Brain microvascular endothelial cell (primary cell): ENCODE data around the gene THOC2.
"Not testable (repeated sequence)": the region's sequence is repeated elsewhere in the genome, so short reads cannot be mapped to it uniquely, and the experiment has no call there.

Source experiments
- DNase-seq: peaks from one replicate; pipeline ENCODE4 v3.0.0-alpha.2; 2020
- H3K27ac ChIP-seq: fragments of 250-450 bp; sonication (Bioruptor Pico); 2 replicates; pipeline ENCODE4 v1.5.1; 2020; ENCODE audit warnings: mild to moderate bottlenecking, moderate library complexity
- H3K27me3 ChIP-seq: fragments of 250-450 bp; sonication (Bioruptor Pico); replicated peaks from 2 replicates; pipeline ENCODE4 v1.5.1; 2020; ENCODE audit warnings: mild to moderate bottlenecking
- H3K36me3 ChIP-seq: fragments of 250-450 bp; sonication (Bioruptor Pico); replicated peaks from 2 replicates; pipeline ENCODE4 v1.5.1; 2020; ENCODE audit warnings: mild to moderate bottlenecking
- H3K4me3 ChIP-seq: 2 replicates; pipeline ENCODE4 v1.5.1; 2011; ENCODE audit warnings: low read depth, mild to moderate bottlenecking, control low read depth, low read length, moderate library complexity
- in situ Hi-C: cut with HindIII; loops from 2 replicates; pipeline ENCODE4 v1.10.0; 2017; ENCODE audit warnings: low sequenced_read_pairs, low pct_ligation_motif_present
- TF ChIP-seq, protein P1 (sequence below): IDR thresholded peaks from 2 replicates; pipeline ENCODE4 v1.5.1; 2011; ENCODE audit warnings: low read depth, mild to moderate bottlenecking, moderate library complexity, low read length, control low read depth, inconsistent platforms; ENCODE audit errors: missing control alignments

THOC2 gene

DNA sequence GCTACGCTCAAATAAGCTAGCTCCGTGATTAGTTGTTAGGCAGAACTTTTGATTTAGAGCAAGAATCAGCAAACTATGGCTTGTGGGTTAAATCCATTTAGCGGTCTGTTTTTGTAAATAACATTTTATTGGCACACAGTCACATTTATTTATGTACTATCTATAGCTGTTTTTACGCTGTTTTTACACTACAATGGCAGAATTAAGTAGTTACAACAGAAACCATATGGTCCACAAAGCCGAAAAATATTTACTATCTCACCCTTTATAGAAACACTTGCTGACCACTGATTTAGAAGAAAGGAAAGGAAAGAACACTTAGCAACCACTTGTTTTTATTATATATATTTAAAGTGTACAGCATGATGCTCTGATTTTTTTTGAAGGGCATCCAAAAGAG lies 41.1 kb downstream of the THOC2 start:
- DNase-seq = no peak
- no peaks in the 10 kb centered on the region for H3K36me3 ChIP-seq
- no peak overlapping the region for H3K4me3 ChIP-seq
- no peaks in the 10 kb centered on the region for H3K27me3 ChIP-seq
- in situ Hi-C loops = no loop called here
- H3K27ac ChIP-seq = no peak overlapping the region
- TF ChIP-seq, protein P1, sequence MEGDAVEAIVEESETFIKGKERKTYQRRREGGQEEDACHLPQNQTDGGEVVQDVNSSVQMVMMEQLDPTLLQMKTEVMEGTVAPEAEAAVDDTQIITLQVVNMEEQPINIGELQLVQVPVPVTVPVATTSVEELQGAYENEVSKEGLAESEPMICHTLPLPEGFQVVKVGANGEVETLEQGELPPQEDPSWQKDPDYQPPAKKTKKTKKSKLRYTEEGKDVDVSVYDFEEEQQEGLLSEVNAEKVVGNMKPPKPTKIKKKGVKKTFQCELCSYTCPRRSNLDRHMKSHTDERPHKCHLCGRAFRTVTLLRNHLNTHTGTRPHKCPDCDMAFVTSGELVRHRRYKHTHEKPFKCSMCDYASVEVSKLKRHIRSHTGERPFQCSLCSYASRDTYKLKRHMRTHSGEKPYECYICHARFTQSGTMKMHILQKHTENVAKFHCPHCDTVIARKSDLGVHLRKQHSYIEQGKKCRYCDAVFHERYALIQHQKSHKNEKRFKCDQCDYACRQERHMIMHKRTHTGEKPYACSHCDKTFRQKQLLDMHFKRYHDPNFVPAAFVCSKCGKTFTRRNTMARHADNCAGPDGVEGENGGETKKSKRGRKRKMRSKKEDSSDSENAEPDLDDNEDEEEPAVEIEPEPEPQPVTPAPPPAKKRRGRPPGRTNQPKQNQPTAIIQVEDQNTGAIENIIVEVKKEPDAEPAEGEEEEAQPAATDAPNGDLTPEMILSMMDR = no peak

DNA sequence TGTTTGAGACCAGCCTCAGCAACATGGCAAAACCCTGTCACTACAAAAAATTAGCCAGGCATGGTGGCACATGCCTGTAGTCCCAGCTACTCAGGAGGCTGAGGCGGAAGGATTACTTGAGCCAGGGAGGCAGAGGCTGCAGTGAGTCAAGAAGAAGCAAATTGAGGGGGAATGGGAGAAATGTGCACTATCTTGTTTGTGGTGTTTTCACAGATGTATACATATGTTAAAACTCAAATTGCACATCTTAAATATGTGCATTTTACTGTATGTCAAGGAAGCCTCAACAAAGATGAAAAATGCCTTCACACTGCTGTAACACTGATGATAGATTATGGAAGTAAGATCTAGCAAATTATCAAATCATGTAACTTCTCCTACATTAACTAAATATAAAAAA lies 44.3 kb downstream of the THOC2 start:
- in situ Hi-C loops = no loop called here
- no peaks in the 10 kb centered on the region for H3K36me3 ChIP-seq

DNA sequence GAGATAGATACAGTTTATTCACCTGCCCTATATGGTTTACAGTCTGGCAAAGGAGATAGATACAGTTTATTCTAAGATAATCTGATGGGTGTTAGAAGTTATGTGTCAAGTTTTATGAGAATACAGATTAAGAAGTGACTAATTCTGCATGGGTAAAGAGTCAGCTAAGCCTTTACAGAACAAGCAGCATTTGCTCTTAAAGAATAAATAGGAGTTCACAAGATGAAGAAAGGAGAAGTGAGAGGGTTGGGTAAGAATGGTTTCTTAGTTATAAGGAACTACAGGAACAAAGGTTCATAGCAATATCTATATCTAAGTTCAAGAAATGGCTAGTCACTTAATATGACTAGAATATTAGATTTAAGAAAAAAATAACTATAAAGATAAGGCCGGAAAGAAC lies 47.6 kb downstream of the THOC2 start:
- Histone ChIP-seq H3K4me3 (no peak overlapping the region), H3K27ac (no peak overlapping the region), H3K27me3 (no peaks in the 10 kb centered on the region), H3K36me3 (no peaks in the 10 kb centered on the region)
- in situ Hi-C loops = no loop called here
- DNase-seq = no peak
- TF ChIP-seq, protein P1 = no peak

More for the DNA sequence above, 44.3 kb downstream of the THOC2 start:
- H3K4me3 ChIP-seq = no peak overlapping the region
- no peak overlapping the region for H3K27ac ChIP-seq
- DNase-seq = no peak
- no peaks in the 10 kb centered on the region for H3K27me3 ChIP-seq
- TF ChIP-seq, protein P1 = no peak

GRCh38 chrX:123682186-123682585 lies 50.7 kb downstream of the THOC2 start:
- H3K27me3 ChIP-seq = no peaks in the 10 kb centered on the region
- DNase-seq = no peak
- H3K4me3 ChIP-seq = no peak overlapping the region
- H3K36me3 ChIP-seq = no peaks in the 10 kb centered on the region
- TF ChIP-seq, protein P1 = no peak
- in situ Hi-C loops = no loop called here
- H3K27ac ChIP-seq = no peak overlapping the region

DNA sequence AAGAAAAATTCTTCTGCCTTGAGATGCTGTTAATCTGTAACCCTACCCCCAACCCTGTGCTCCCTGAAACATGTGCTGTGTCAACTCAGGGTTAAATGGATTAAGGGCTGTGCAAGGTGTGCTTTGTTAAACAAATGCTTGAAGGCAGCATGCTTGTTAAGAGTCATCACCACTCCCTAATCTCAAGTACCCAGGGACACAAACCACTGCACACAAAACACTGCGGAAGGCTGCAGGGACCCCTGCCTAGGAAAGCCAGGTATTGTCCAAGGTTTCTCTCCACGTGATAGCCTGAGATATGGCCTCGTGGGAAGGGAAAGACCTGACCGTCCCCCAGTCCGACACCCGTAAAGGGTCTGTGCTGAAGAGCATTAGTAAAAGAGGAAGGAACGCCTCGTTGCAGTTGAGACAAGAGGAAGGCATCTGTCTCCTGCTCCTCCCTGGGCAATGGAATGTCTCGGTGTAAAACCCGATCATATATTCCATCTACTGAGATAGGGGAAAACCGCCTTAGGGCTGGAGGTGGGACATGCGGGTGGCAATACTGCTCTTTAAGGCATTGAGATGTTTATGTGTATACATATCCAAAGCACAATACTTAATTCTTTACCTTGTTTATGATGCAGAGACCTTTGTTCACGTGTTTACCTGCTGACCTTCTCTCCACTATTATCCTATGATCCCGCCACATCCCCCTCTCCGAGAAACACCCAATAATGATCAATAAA lies 53.0 kb downstream of the THOC2 start:
- in situ Hi-C loops, H3K36me3 ChIP-seq, H3K27me3 ChIP-seq, H3K27ac ChIP-seq, DNase-seq, H3K4me3 ChIP-seq: not testable (repeated sequence)

DNA sequence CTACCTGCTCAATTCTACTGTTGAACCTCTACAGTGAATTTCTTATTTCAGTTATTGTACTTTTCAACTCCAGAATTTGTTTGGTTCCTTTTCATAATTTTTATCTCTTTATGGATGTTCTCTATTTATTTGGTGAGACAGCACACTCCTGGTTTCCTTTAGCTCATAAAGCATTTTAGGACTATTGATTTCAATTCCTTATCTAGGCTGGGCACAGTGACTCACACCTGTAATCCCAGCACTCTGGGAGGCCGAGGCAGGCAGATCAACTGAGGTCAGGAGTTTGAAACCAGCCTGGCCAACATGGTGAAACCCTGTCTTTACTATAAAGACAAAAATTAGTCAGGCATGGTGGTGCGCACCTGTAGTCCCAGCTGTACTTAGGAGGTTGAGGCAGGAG lies 57.7 kb downstream of the THOC2 start:
- in situ Hi-C loops = no loop called here
- no peak for DNase-seq
- TF ChIP-seq, protein P1 = no peak
- Histone ChIP-seq H3K27me3 (no peaks in the 10 kb centered on the region), H3K4me3 (no peak overlapping the region), H3K36me3 (no peaks in the 10 kb centered on the region), H3K27ac (no peak overlapping the region)
